GM23338 (cell line): ENCODE results near the gene SH3RF3. TPM values are rescaled to one million over a fixed set of nuclear protein-coding genes. Genes with fewer than 3 reads are reported as not detected.

Experiments used
- ATAC-seq: fragments of 200-7000 bp; cut with Tn5 transposase; 3 replicates; pipeline ENCODE4 v1.9.1; 2020
- DNase-seq: peaks from one replicate; pipeline ENCODE4 v3.0.0-alpha.2; 2015; ENCODE audit warnings: low spot score
- H2AFZ ChIP-seq: fragments of 200-600 bp; sonication (generic); 2 replicates; pipeline ENCODE4 v1.8.0; 2016; ENCODE audit warnings: antibody characterized with exemption, mild to moderate bottlenecking, moderate library complexity
- H3F3A ChIP-seq: fragments of 200-600 bp; sonication (generic); replicated peaks from 2 replicates; pipeline ENCODE4 v1.8.0; 2017; ENCODE audit warnings: antibody characterized with exemption, mixed run types, low read depth
- H3K27ac ChIP-seq: fragments of 200-600 bp; sonication (generic); 2 replicates; pipeline ENCODE4 v1.6.1; 2016; ENCODE audit warnings: low read depth
- H3K27me3 ChIP-seq: fragments of 200-600 bp; sonication (generic); 2 replicates; pipeline ENCODE4 v1.8.0; 2016; ENCODE audit warnings: mild to moderate bottlenecking, mixed run types, moderate library complexity; ENCODE audit not compliant: insufficient read depth
- H3K36me3 ChIP-seq: fragments of 200-600 bp; sonication (generic); 2 replicates; pipeline ENCODE4 v1.8.0; 2016; ENCODE audit warnings: mild to moderate bottlenecking; ENCODE audit not compliant: insufficient read depth
- H3K4me1 ChIP-seq: fragments of 200-600 bp; sonication (generic); 2 replicates; pipeline ENCODE4 v1.8.0; 2016; ENCODE audit warnings: mild to moderate bottlenecking, moderate library complexity; ENCODE audit not compliant: insufficient read depth
- H3K4me2 ChIP-seq: fragments of 200-600 bp; sonication (generic); 2 replicates; pipeline ENCODE4 v1.7.1; 2017; ENCODE audit warnings: mixed run types
- H3K4me3 ChIP-seq: fragments of 200-600 bp; sonication (generic); 2 replicates; pipeline ENCODE4 v1.6.1; 2016; ENCODE audit warnings: mixed run types
- H3K79me2 ChIP-seq: fragments of 200-600 bp; sonication (generic); replicated peaks from 2 replicates; pipeline ENCODE4 v1.8.0; 2017; ENCODE audit warnings: mild to moderate bottlenecking; ENCODE audit not compliant: insufficient read depth
- H3K9me2 ChIP-seq: fragments of 200-600 bp; sonication (generic); 2 replicates; pipeline ENCODE4 v1.8.0; 2017; ENCODE audit not compliant: insufficient read depth
- H4K20me1 ChIP-seq: fragments of 200-600 bp; sonication (generic); replicated peaks from 2 replicates; pipeline ENCODE4 v1.8.0; 2017; ENCODE audit warnings: mild to moderate bottlenecking; ENCODE audit not compliant: insufficient read depth
- H3K27ac Mint-ChIP-seq: 2 replicates; pipeline ENCODE4 v1.8.0; 2020; ENCODE audit warnings: inconsistent platforms, mild to moderate bottlenecking, moderate library complexity, mixed read lengths
- H3K27me3 Mint-ChIP-seq: 3 replicates; pipeline ENCODE4 v1.8.0; 2022; ENCODE audit warnings: low read depth, mild to moderate bottlenecking, moderate library complexity, mixed read lengths, inconsistent platforms; ENCODE audit not compliant: insufficient read depth, poor library complexity
- H3K36me3 Mint-ChIP-seq: 3 replicates; pipeline ENCODE4 v1.8.0; 2021; ENCODE audit warnings: low read depth, mild to moderate bottlenecking, inconsistent platforms, moderate library complexity, mixed read lengths
- H3K4me1 Mint-ChIP-seq: 3 replicates; pipeline ENCODE4 v1.8.0; 2020; ENCODE audit warnings: mild to moderate bottlenecking, inconsistent platforms, mixed read lengths
- H3K4me3 Mint-ChIP-seq: 3 replicates; pipeline ENCODE4 v1.8.0; 2021; ENCODE audit warnings: moderate library complexity, mild to moderate bottlenecking, inconsistent platforms, mixed read lengths
- H3K9me3 Mint-ChIP-seq: 3 replicates; pipeline ENCODE4 v1.8.0; 2020; ENCODE audit warnings: moderate library complexity, mild to moderate bottlenecking, inconsistent platforms, mixed read lengths
- CREB1 ChIP-seq: fragments of 250-450 bp; sonication (Bioruptor Pico); IDR thresholded peaks from 2 replicates; pipeline ENCODE4 v1.5.0; 2020; ENCODE audit warnings: low read depth, mild to moderate bottlenecking, moderate library complexity
- EZH2phosphoT487 ChIP-seq: fragments of 200-600 bp; sonication (generic); IDR thresholded peaks from one replicate; pipeline ENCODE4 v1.8.1; 2018; ENCODE audit warnings: antibody characterized with exemption; ENCODE audit not compliant: unreplicated experiment
- JUNB ChIP-seq: IDR thresholded peaks from one replicate; pipeline ENCODE4 v1.6.1; 2016; ENCODE audit warnings: antibody characterized with exemption; ENCODE audit not compliant: unreplicated experiment
- POLR2AphosphoS5 ChIP-seq: IDR thresholded peaks from 2 replicates; pipeline ENCODE4 v1.6.1; 2016; ENCODE audit warnings: antibody characterized with exemption, low read depth
- ZNF114 ChIP-seq: fragments of 250-450 bp; sonication (Bioruptor Pico); IDR thresholded peaks from 2 replicates; pipeline ENCODE4 v1.5.0; 2020; ENCODE audit warnings: mild to moderate bottlenecking, moderate library complexity
- ZNF331 ChIP-seq: fragments of 250-450 bp; sonication (Bioruptor Pico); IDR thresholded peaks from 2 replicates; pipeline ENCODE4 v1.5.0; 2020; ENCODE audit warnings: low read depth, mild to moderate bottlenecking, moderate library complexity
- polyA plus RNA-seq: library from polyadenylated mRNA; unstranded; fragments of >200 nt; fragmentation: Nextera tagmentation; extraction: Ambion mirVana; gene quantifications from 2 replicates; pipeline ENCODE4 v1.2.1, GENCODE V29; 2016
- total RNA-seq: library from RNA; depleted of rRNA; stranded (reverse); fragments of >200 nt; shearing (Covaris generic); gene quantifications from 2 replicates; pipeline ENCODE4 v1.2.3, GENCODE V29; 2014
- TF ChIP-seq, protein P1 (sequence below), 2 experiments: fragments of 200-600 bp in 1 of 2; sonication (generic) in 1 of 2; conservative IDR thresholded peaks; 2 replicates each; pipeline versions ENCODE4 v1.5.1 to v1.6.1; 2016 to 2017; ENCODE audit warnings: antibody characterized with exemption in 2 of 2, low read depth in 2 of 2, mild to moderate bottlenecking in 2 of 2, moderate library complexity in 1 of 2

SH3RF3 gene
- total and polyA plus RNA-seq, 2 experiments from 2014 or later = 0.11 to 0.63 TPM

DNA sequence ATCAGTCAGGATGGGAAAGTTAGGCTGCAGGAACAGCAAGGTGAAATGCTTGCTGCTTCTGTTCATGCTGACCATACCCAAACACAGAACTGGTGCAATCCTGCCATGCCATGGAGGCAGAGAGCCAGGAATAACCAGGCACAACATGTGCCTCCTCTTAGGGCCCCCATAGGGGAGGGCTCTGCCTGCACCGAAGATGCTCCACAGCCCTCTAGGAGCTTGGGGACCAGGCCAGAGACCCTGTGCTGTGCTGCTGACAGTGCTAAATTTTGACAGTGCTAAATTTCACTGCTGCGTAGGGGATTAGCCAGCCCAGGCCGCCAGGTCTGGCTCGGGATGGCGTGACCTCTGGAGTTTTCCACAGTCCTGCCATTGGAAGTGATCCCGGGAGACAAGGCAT is 173.3 kb downstream of the SH3RF3 start:
- H4K20me1 ChIP-seq = no peaks in the 10 kb centered on the region

GRCh38 chr2:109304242-109304641 is 175.2 kb downstream of the SH3RF3 start:
- Histone ChIP-seq H3K27me3 (no peaks in the 10 kb centered on the region), H3K27ac (no peak overlapping the region), H2AFZ (no peak overlapping the region), H3K36me3 (no peaks in the 10 kb centered on the region), H3K4me2 (no peak overlapping the region), H3F3A (no peaks in the 10 kb centered on the region), H3K79me2 (no peaks in the 10 kb centered on the region), H3K4me1 (no peaks in the 10 kb centered on the region; the same call in 1 of the 2 replicates), H3K9me2 (no peaks in the 10 kb centered on the region), H3K4me3 (no peak overlapping the region), H4K20me1 (no peaks in the 10 kb centered on the region)
- Mint-ChIP-seq H3K27me3 (peaks cover 9% of the 10 kb centered on the region), H3K4me1 (peaks cover 11% of the 10 kb centered on the region), H3K9me3 (no peaks in the 10 kb centered on the region; the same call in 2 of the 3 replicates), H3K27ac (no peak overlapping the region), H3K4me3 (no peak overlapping the region), H3K36me3 (no peaks in the 10 kb centered on the region)
- ATAC-seq (no peak), DNase-seq (no peak)
- TF ChIP-seq ZNF114 = no peak
- TF ChIP-seq, protein P1, sequence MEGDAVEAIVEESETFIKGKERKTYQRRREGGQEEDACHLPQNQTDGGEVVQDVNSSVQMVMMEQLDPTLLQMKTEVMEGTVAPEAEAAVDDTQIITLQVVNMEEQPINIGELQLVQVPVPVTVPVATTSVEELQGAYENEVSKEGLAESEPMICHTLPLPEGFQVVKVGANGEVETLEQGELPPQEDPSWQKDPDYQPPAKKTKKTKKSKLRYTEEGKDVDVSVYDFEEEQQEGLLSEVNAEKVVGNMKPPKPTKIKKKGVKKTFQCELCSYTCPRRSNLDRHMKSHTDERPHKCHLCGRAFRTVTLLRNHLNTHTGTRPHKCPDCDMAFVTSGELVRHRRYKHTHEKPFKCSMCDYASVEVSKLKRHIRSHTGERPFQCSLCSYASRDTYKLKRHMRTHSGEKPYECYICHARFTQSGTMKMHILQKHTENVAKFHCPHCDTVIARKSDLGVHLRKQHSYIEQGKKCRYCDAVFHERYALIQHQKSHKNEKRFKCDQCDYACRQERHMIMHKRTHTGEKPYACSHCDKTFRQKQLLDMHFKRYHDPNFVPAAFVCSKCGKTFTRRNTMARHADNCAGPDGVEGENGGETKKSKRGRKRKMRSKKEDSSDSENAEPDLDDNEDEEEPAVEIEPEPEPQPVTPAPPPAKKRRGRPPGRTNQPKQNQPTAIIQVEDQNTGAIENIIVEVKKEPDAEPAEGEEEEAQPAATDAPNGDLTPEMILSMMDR (conservative IDR thresholded peaks at IDR 0.05; ENCODE audit: low read depth in 2 of 2) = no peak
- TF ChIP-seq JUNB = no peak
- TF ChIP-seq EZH2phosphoT487 = no peak

More for the DNA sequence above, 173.3 kb downstream of the SH3RF3 start:
- Histone ChIP-seq H3K27ac (no peak overlapping the region), H3F3A (no peaks in the 10 kb centered on the region), H3K9me2 (no peaks in the 10 kb centered on the region), H3K4me2 (no peak overlapping the region), H3K27me3 (no peaks in the 10 kb centered on the region), H2AFZ (no peak overlapping the region), H3K4me1 (no peaks in the 10 kb centered on the region; the same call in 1 of the 2 replicates), H3K36me3 (no peaks in the 10 kb centered on the region), H3K4me3 (no peak overlapping the region), H3K79me2 (no peaks in the 10 kb centered on the region)
- Mint-ChIP-seq H3K36me3 (no peaks in the 10 kb centered on the region), H3K27ac (no peak overlapping the region), H3K27me3 (peaks cover 9% of the 10 kb centered on the region), H3K4me1 (peaks cover 11% of the 10 kb centered on the region), H3K9me3 (no peaks in the 10 kb centered on the region; the same call in 2 of the 3 replicates), H3K4me3 (no peak overlapping the region)
- ATAC-seq = no peak
- TF ChIP-seq ZNF331 (CRISPR knock-in tag) = no peak
- TF ChIP-seq, protein P1 (conservative IDR thresholded peaks at IDR 0.05; ENCODE audit: low read depth in 2 of 2) = no peak
- TF ChIP-seq CREB1 = no peak
- TF ChIP-seq POLR2AphosphoS5 = no peak
- TF ChIP-seq JUNB = no peak
- TF ChIP-seq EZH2phosphoT487 = no peak
- no peak for DNase-seq
